HCT116 (cell line): ENCODE data around the gene VTI1A. TPM values are rescaled to one million over a fixed set of nuclear protein-coding genes. Genes with fewer than 3 reads are reported as not detected.

Source experiments
- ATAC-seq: fragments of 200-7000 bp; cut with Tn5 transposase; 2 replicates; pipeline ENCODE4 v1.9.1; 2020; ENCODE audit warnings: mild to moderate bottlenecking, moderate library complexity
- BruUV-seq: library from RNA; stranded (reverse); fragments of 400-500 nt; replicated peaks from 2 replicates; lab custom pipeline; 2021; lab: Mats Ljungman, UMichigan
- CTCF ChIA-PET: fragments of 300-600 bp; sonication (Branson Sonifier 250); formaldehyde crosslinking; loops from one replicate; lab custom pipeline; 2021; ENCODE audit warnings: antibody characterized with exemption; lab: Charles Lee
- POLR2A ChIA-PET: fragments of 300-600, 350-600 bp; sonication (Branson Sonifier 250); formaldehyde crosslinking; loops from one replicate; lab custom pipeline; 2021; ENCODE audit warnings: antibody characterized with exemption; lab: Charles Lee
- RAD21 ChIA-PET, 2 experiments: fragments of 300-600 bp; sonication (Branson Sonifier 250); formaldehyde crosslinking; loops; one replicate each; lab custom pipeline; 2023; ENCODE audit warnings: low total read pairs in 2 of 2; ENCODE audit not compliant: uncharacterized antibody in 2 of 2, unreplicated experiment in 2 of 2, low non-redundant PET in 1 of 2; lab: Charles Lee
- DNase-seq: peaks from one replicate; pipeline ENCODE4 v3.0.0-alpha.2; 2010; ENCODE audit warnings: low read depth, low spot score
- H2AFZ ChIP-seq: fragments of 200-600 bp; shearing (Covaris generic), sonication (generic); 2 replicates; pipeline ENCODE4 v1.6.1; 2017; ENCODE audit warnings: low read depth, mixed run types, mixed read lengths, antibody characterized with exemption, low read length; ENCODE audit not compliant: poor library complexity, severe bottlenecking
- H3K27ac ChIP-seq: 2 replicates; pipeline ENCODE4 v1.5.1; 2012; ENCODE audit warnings: low read depth, low read length
- H3K27me3 ChIP-seq: fragments of 200-600 bp; sonication (generic); 2 replicates; pipeline ENCODE4 v1.6.1; 2016; ENCODE audit warnings: mixed run types, low read length, mixed read lengths; ENCODE audit not compliant: insufficient read depth
- H3K36me3 ChIP-seq, 2 experiments: fragments of 200-500 bp in 1 of 2; fragments of 200-600 bp in 1 of 2; sonication (Bioruptor generic) in 1 of 2; sonication (generic) in 1 of 2; 2 replicates each; pipeline versions ENCODE4 v1.5.1 to v1.6.1; 2014 to 2016; ENCODE audit warnings: low read length in 2 of 2, inconsistent platforms in 1 of 2, mixed read lengths in 1 of 2, mixed run types in 1 of 2; ENCODE audit not compliant: insufficient read depth in 2 of 2, control insufficient read depth in 1 of 2
- H3K4me1 ChIP-seq, 2 experiments: fragments of 200-600 bp in 1 of 2; sonication (generic) in 1 of 2; 2 replicates each; pipeline versions ENCODE4 v1.5.1 to v1.6.1; 2012 to 2017; ENCODE audit warnings: low read length in 2 of 2, inconsistent platforms in 1 of 2, mild to moderate bottlenecking in 1 of 2, mixed read lengths in 1 of 2, mixed run types in 1 of 2, moderate library complexity in 1 of 2; ENCODE audit not compliant: insufficient read depth in 2 of 2, control insufficient read depth in 1 of 2
- H3K4me2 ChIP-seq: fragments of 200-600 bp; sonication (generic); 2 replicates; pipeline ENCODE4 v1.6.1; 2017; ENCODE audit warnings: mixed run types, low read length, mixed read lengths
- H3K4me3 ChIP-seq, 2 experiments: fragments of 200-600 bp in 1 of 2; sonication (generic) in 1 of 2; replicated peaks in 1 of 2; 2 replicates each; pipeline ENCODE4 v1.5.1; 2011 to 2016; ENCODE audit warnings: low read length in 2 of 2, control low read depth in 1 of 2, low read depth in 1 of 2, mild to moderate bottlenecking in 1 of 2, mixed read lengths in 1 of 2, mixed run types in 1 of 2
- H3K79me2 ChIP-seq: fragments of 200-600 bp; sonication (generic); 2 replicates; pipeline ENCODE4 v1.6.1; 2017; ENCODE audit warnings: mild to moderate bottlenecking, mixed run types, low read length, moderate library complexity, mixed read lengths; ENCODE audit not compliant: insufficient read depth
- H3K9ac ChIP-seq: fragments of 200-600 bp; sonication (generic); 2 replicates; pipeline ENCODE4 v1.6.1; 2016; ENCODE audit warnings: low read length, mixed read lengths
- H3K9me2 ChIP-seq: fragments of 200-600 bp; sonication (generic), shearing (Covaris generic); 2 replicates; pipeline ENCODE4 v1.6.1; 2017; ENCODE audit warnings: mixed run types, mild to moderate bottlenecking, moderate library complexity; ENCODE audit not compliant: insufficient read depth
- H3K9me3 ChIP-seq, 2 experiments: fragments of 200-500 bp in 1 of 2; fragments of 200-600 bp in 1 of 2; sonication (Bioruptor generic) in 1 of 2; sonication (generic) in 1 of 2; 2 replicates each; pipeline ENCODE4 v1.6.1; 2014 to 2017; ENCODE audit warnings: low read length in 2 of 2, mixed read lengths in 2 of 2, inconsistent platforms in 1 of 2, low read depth in 1 of 2, mild to moderate bottlenecking in 1 of 2, mixed run types in 1 of 2, moderate library complexity in 1 of 2; ENCODE audit not compliant: control insufficient read depth in 1 of 2, insufficient read depth in 1 of 2
- H4K20me1 ChIP-seq: fragments of 200-600 bp; sonication (generic), shearing (Covaris generic); 2 replicates; pipeline ENCODE4 v1.6.1; 2017; ENCODE audit warnings: mixed run types, mild to moderate bottlenecking, moderate library complexity; ENCODE audit not compliant: insufficient read depth
- ATF3 ChIP-seq: IDR thresholded peaks from 2 replicates; pipeline ENCODE4 v1.6.1; 2012
- EGR1 ChIP-seq: IDR thresholded peaks from 2 replicates; pipeline ENCODE4 v1.6.1; 2012; ENCODE audit warnings: low read depth
- ELF1 ChIP-seq: IDR thresholded peaks from 2 replicates; pipeline ENCODE4 v1.6.1; 2012; ENCODE audit warnings: low read depth, borderline replicate concordance
- EZH2 ChIP-seq: fragments of 200-600 bp; sonication (generic); IDR thresholded peaks from 2 replicates; pipeline ENCODE4 v1.6.1; 2017; ENCODE audit warnings: antibody characterized with exemption, mixed run types
- JUND ChIP-seq: IDR thresholded peaks from 2 replicates; pipeline ENCODE4 v1.6.1; 2012
- POLR2A ChIP-seq: IDR thresholded peaks from 2 replicates; pipeline ENCODE4 v1.7.0; 2011; ENCODE audit warnings: borderline replicate concordance; ENCODE audit not compliant: insufficient read depth, insufficient read length; ENCODE audit errors: extremely low read depth
- POLR2AphosphoS5 ChIP-seq: IDR thresholded peaks from 2 replicates; pipeline ENCODE4 v1.6.1; 2011; ENCODE audit warnings: mild to moderate bottlenecking, low read depth, low read length, moderate library complexity
- REST ChIP-seq: IDR thresholded peaks from 2 replicates; pipeline ENCODE4 v1.6.1; 2012; ENCODE audit warnings: low read depth
- SIN3A ChIP-seq: IDR thresholded peaks from 2 replicates; pipeline ENCODE4 v1.6.1; 2012; ENCODE audit warnings: low read depth
- SRF ChIP-seq: IDR thresholded peaks from 2 replicates; pipeline ENCODE4 v1.6.1; 2012; ENCODE audit warnings: low read depth
- TCF7L2 ChIP-seq: IDR thresholded peaks from 2 replicates; pipeline ENCODE4 v1.7.0; 2011; ENCODE audit warnings: borderline replicate concordance, inconsistent platforms; ENCODE audit not compliant: insufficient read depth, insufficient read length; ENCODE audit errors: extremely low read depth
- YY1 ChIP-seq: IDR thresholded peaks from 2 replicates; pipeline ENCODE4 v1.6.1; 2011; ENCODE audit warnings: low read length, low read depth, moderate library complexity, mild to moderate bottlenecking; ENCODE audit not compliant: insufficient replicate concordance; ENCODE audit errors: extremely low read depth
- ZBTB33 ChIP-seq: IDR thresholded peaks from 2 replicates; pipeline ENCODE4 v1.6.1; 2011; ENCODE audit warnings: mild to moderate bottlenecking, low read length, moderate library complexity; ENCODE audit not compliant: insufficient replicate concordance; ENCODE audit errors: extremely low read depth
- ZFX ChIP-seq: fragments of 450-650 bp; IDR thresholded peaks from 2 replicates; pipeline ENCODE4 v1.6.1; 2017
- ZNF274 ChIP-seq: fragments of 200-500 bp; sonication (Bioruptor generic); IDR thresholded peaks from 2 replicates; pipeline ENCODE4 v1.6.1; 2014; ENCODE audit warnings: mild to moderate bottlenecking, low read depth, low read length, inconsistent platforms
- intact Hi-C: fragments of 100-400 bp; cut with micrococcal nuclease; formaldehyde crosslinking; loops from 2 replicates; pipeline ENCODE4 v1.10.0; 2022
- total RNA-seq: library from RNA; stranded (reverse); gene quantifications from one replicate; pipeline ENCODE4 v1.2.1, GENCODE V29; 2021; ENCODE audit not compliant: unreplicated experiment

VTI1A gene
- total RNA-seq, 1 experiment from 2014 or later = 80.7 TPM

GRCh38 chr10:112438356-112438755 lies 8.7 kb upstream of the VTI1A start:
- no TSS peak for BruUV-seq
- H3K36me3 ChIP-seq = peaks cover 67 to 70% of the 10 kb centered on the region in 2 experiments
- TF ChIP-seq POLR2AphosphoS5 = no peak
- TF ChIP-seq TCF7L2 = no peak
- TF ChIP-seq ELF1 = no peak
- no peak for TF ChIP-seq EZH2
- peaks cover 37% of the 10 kb centered on the region for H3K79me2 ChIP-seq
- intact Hi-C loops = loop anchor here (5.0 to 10.0 kb wide), 2 partner anchors 321 to 684 kb away; no protein-coding TSS in a partner anchor
- ChIA-PET CTCF (no interaction called here), RAD21 (no interaction called here), POLR2A (no interaction called here)
- no peak overlapping the region for H3K27ac ChIP-seq
- ATAC-seq (no peak), DNase-seq (no peak)
- no peak overlapping the region for H3K4me2 ChIP-seq
- no peak overlapping the region for H2AFZ ChIP-seq
- H3K27me3 ChIP-seq = no peaks in the 10 kb centered on the region
- H3K9me2 ChIP-seq = no peaks in the 10 kb centered on the region
- H4K20me1 ChIP-seq = no peaks in the 10 kb centered on the region
- no peak overlapping the region for H3K9ac ChIP-seq
- no peaks in the 10 kb centered on the region for H3K4me1 ChIP-seq
- H3K4me3 ChIP-seq = no peak overlapping the region
- H3K9me3 ChIP-seq = no peaks in the 10 kb centered on the region

GRCh38 chr10:112441520-112441919 lies 5.5 kb upstream of the VTI1A start:
- Histone ChIP-seq H3K9me3 (no peaks in the 10 kb centered on the region), H3K27me3 (no peaks in the 10 kb centered on the region), H3K4me3 (no peak overlapping the region), H3K36me3 (peaks cover 67 to 71% of the 10 kb centered on the region in 2 experiments), H3K79me2 (peaks cover 55% of the 10 kb centered on the region), H3K9me2 (no peaks in the 10 kb centered on the region), H3K27ac (no peak overlapping the region), H3K4me1 (peaks cover 9 to 13% of the 10 kb centered on the region in 2 experiments; a peak in 3 of 4 replicates), H2AFZ (no peak overlapping the region), H3K4me2 (no peak overlapping the region), H4K20me1 (no peaks in the 10 kb centered on the region), H3K9ac (no peak overlapping the region)
- DNase-seq (no peak), ATAC-seq (no peak)
- no TSS peak for BruUV-seq
- intact Hi-C loops = loop anchor here (10.0 kb wide), 1 partner anchor 943 kb away; no protein-coding TSS in a partner anchor
- ChIA-PET POLR2A (no interaction called here), CTCF (interaction anchor here (1.5 kb wide), 1 partner anchor 31 kb away, joined by 4 read pairs; no protein-coding TSS in a partner anchor), RAD21 (no interaction called here)
- TF ChIP-seq POLR2A (no peak), POLR2AphosphoS5 (no peak), ELF1 (no peak), REST (no peak), ZBTB33 (no peak), TCF7L2 (no peak), YY1 (no peak), JUND (no peak), ZFX (no peak), ZNF274 (no peak), SRF (no peak), EGR1 (no peak), SIN3A (no peak), ATF3 (no peak)
